HG02759 (cell line): Measurements from ENCODE around the gene VAMP8.
"Not testable (repeated sequence)": the region's sequence is repeated elsewhere in the genome, so short reads cannot be mapped to it uniquely, and the experiment has no call there.

Source experiments
- ATAC-seq: cut with Tn5 transposase; IDR thresholded peaks from one replicate; pipeline ENCODE4 v1.9.1; 2021; ENCODE audit warnings: mild to moderate bottlenecking, moderate library complexity; ENCODE audit not compliant: unreplicated experiment

VAMP8 gene

DNA sequence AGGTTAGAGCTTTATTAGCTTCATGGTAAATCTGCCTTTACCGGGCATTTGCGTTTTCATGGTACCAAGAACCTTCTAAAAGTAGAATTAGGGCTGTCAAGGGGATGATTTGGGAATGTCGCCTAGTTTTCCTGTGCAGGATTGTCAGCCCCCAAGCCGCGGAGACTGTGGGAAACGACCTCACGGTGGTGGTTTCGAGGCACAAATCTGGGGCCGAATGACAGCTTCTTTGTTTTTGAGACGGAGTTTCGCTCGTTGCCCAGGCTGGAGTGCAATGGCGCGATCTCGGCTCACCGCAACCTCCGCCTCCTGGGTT lies 38.0 kb downstream of the VAMP8 start:
- ATAC-seq: no peak

- not testable (repeated sequence) for ATAC-seq
These were observed 40.3 kb downstream of the VAMP8 start for GRCh38 chr2:85617723-85618122.

GRCh38 chr2:85619617-85620016 lies 42.2 kb downstream of the VAMP8 start:
- no peak for ATAC-seq

DNA sequence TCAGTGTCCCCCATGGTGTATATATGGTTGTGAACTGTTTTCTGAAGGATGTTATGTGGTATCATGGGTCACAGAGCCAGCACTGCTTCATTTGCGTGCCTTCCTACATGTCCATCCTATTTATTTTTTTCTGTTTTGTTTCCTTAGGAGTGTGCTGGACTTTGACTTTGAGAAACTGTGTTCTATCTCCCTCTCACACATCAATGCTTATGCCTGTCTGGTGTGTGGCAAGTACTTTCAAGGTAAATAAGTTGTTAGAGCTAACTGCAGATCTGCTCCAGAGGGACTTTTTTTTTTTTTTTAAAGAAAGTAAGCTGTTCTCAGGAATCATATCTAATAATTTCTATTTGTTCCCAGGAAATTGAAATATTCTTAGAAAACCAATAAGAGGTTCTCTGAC lies 44.0 kb downstream of the VAMP8 start:
- ATAC-seq: no peak

DNA sequence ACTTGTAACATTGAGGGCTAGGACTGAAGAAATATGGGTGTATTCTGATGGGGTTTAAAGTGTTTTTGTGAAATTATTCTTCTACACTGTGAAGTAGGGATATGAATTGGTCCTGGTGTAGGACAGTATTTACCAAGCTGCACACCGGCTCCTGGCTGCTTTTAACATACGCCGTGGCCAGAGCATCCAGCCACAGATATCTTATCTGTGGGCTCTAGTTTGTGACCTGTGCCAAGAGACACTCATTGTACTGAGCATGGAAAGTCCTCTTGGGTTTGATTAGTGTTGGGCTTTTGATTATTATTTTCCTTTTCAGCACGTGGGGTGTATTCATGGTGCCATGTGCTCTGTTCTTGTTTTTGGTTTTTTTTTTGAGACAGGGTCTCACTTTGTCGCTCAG lies 46.6 kb downstream of the VAMP8 start:
- no peak for ATAC-seq

DNA sequence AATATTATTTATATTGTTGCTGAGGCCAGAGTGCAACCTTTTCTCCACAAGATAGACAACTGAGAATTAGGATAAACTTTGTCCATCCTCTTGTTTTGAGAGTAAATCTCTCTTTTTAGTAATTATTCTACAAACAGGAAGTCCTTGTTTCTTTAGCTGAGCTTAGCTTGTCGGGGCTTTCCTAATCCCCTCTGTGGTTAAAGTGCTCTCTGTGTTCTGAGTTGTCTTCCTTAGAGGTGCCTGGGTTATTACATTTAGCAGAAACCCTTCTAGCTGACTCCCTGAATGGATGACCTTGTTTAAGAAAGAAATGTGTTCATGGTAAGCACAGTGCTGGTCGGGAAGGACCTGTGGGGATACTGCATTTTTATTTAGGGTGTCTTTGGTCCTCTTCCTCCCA lies 51.3 kb downstream of the VAMP8 start:
- no peak for ATAC-seq

DNA sequence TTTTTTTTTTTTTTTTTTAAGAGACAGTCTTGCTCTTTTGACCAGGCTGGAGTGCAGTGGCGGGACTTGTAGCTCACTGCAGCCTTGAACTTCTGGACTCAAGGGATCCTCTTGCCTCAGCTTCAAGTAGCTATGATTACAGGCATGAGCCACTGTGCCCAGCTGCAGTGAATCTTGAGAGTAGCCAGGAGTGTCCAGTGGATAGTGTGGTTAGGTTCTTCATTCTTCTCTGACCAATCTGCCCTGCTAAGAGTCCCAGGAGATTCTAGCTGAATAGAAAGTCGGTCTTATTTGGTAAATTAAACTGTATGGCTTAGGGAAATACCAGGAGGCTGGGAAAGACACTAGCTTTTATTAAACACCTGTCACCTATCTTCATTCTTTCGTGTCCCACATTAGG lies 53.9 kb downstream of the VAMP8 start:
- ATAC-seq: no peak
